K562 (cell line): ENCODE data around the gene GLRX5. TPM values are rescaled to one million over a fixed set of nuclear protein-coding genes. Genes with fewer than 3 reads are reported as not detected.

Experiments
- CBFA2T3 ChIP-seq: fragments of 450-650 bp; IDR thresholded peaks from 2 replicates; pipeline ENCODE4 v1.6.1; 2017
- GTF2E2 ChIP-seq: fragments of 200-800 bp; sonication (Bioruptor generic); IDR thresholded peaks from 2 replicates; pipeline ENCODE4 v1.6.1; 2016; ENCODE audit warnings: missing genetic modification characterization, missing compliant biosample characterization
- KDM5B ChIP-seq: fragments of 200-600 bp; sonication (generic); IDR thresholded peaks from 2 replicates; pipeline ENCODE4 v1.6.1; 2012; ENCODE audit warnings: low read depth, mild to moderate bottlenecking, moderate library complexity, low read length, control low read depth, inconsistent platforms; ENCODE audit not compliant: insufficient replicate concordance
- MAZ ChIP-seq, 2 experiments: fragments of 450-650 bp in 1 of 2; sonication (generic) in 1 of 2; formaldehyde crosslinking; IDR thresholded peaks in 1 of 2; conservative IDR thresholded peaks in 1 of 2; 2 replicates each; pipeline versions ENCODE4 v1.4.0 to v1.5.0; 2020; ENCODE audit warnings: mild to moderate bottlenecking in 1 of 2, missing genetic modification reagents in 1 of 2
- PHF8 ChIP-seq: fragments of 200-600 bp; sonication (generic); IDR thresholded peaks from 2 replicates; pipeline ENCODE4 v1.6.1; 2012; ENCODE audit warnings: mixed run types, mild to moderate bottlenecking, inconsistent platforms, low read length, moderate library complexity, borderline replicate concordance
- RUNX1 ChIP-seq: sonication (generic); IDR thresholded peaks from 2 replicates; pipeline ENCODE4 v1.6.1; 2016; ENCODE audit warnings: antibody characterized with exemption, low read depth
- SMAD4 ChIP-seq: fragments of 250-450 bp; sonication (Bioruptor Pico); conservative IDR thresholded peaks from 2 replicates; pipeline ENCODE4 v1.8.0; 2021; ENCODE audit warnings: inconsistent platforms, mild to moderate bottlenecking, moderate library complexity
- ZBTB7A ChIP-seq: IDR thresholded peaks from 2 replicates; pipeline ENCODE4 v1.6.1; 2011; ENCODE audit warnings: low read depth, mild to moderate bottlenecking, low read length, moderate library complexity, borderline replicate concordance; ENCODE audit not compliant: control insufficient read depth
- polyA plus RNA-seq, 8 experiments: library from polyadenylated mRNA; depleted of rRNA in 4 of 8; stranded (reverse) in 5 of 8; unstranded in 3 of 8; fragments of >200 nt; fragmentation: Nextera tagmentation in 2 of 8; fragmentation: Illumina TruSeq in 1 of 8; extraction: Ambion mirVana in 2 of 8; extraction: Trizol in 1 of 8; gene quantifications; 2 replicates each; pipeline versions ENCODE4 v1.2.1 to v1.2.3, GENCODE V29; 2011 to 2014; ENCODE audit warnings: inconsistent platforms in 1 of 8, missing spikeins in 1 of 8
- total RNA-seq, 7 experiments: library from RNA; depleted of rRNA in 6 of 7; stranded (reverse); fragments of >200 nt in 6 of 7; fragmentation: Illumina TruSeq in 2 of 7; extraction: Trizol in 2 of 7; gene quantifications; 2 replicates each; pipeline versions ENCODE4 v1.2.1 to v1.2.3, GENCODE V29; 2011 to 2021; ENCODE audit warnings: low replicate concordance in 1 of 7
- TF ChIP-seq, protein P1 (sequence below), 2 experiments: fragments of 450-650 bp; IDR thresholded peaks; 2 replicates each; pipeline ENCODE4 v1.6.1; 2016
- TF ChIP-seq, protein P2 (sequence below), 2 experiments: IDR thresholded peaks; 2 replicates each; pipeline ENCODE4 v1.6.1; 2012; ENCODE audit warnings: improper control_type of control experiment in 2 of 2, low read depth in 2 of 2, low read length in 2 of 2, borderline replicate concordance in 1 of 2
- TF ChIP-seq, protein P3 (sequence below): sonication (generic); formaldehyde crosslinking; IDR thresholded peaks from 2 replicates; pipeline ENCODE4 v1.8.1; 2023; ENCODE audit warnings: mild to moderate bottlenecking, missing genetic modification reagents
- TF ChIP-seq, protein P4 (sequence below), 2 experiments: IDR thresholded peaks; 2 replicates each; pipeline ENCODE4 v1.6.1; 2011; ENCODE audit warnings: borderline replicate concordance in 1 of 2, control low read depth in 1 of 2, low read depth in 1 of 2, low read length in 1 of 2, mild to moderate bottlenecking in 1 of 2, mixed read lengths in 1 of 2, moderate library complexity in 1 of 2; ENCODE audit not compliant: insufficient read depth in 1 of 2, insufficient read length in 1 of 2, poor library complexity in 1 of 2, severe bottlenecking in 1 of 2; ENCODE audit errors: extremely low read depth in 1 of 2
- TF ChIP-seq, protein P5 (sequence below): fragments of 200-400 bp; formaldehyde crosslinking; IDR thresholded peaks from 2 replicates; pipeline ENCODE4 v1.6.1; 2017; ENCODE audit warnings: mild to moderate bottlenecking, low read depth, low read length, moderate library complexity

The GLRX5 gene
- total and polyA plus RNA-seq, 9 of the 15 experiments (the other 6 are each of a cell fraction or from before 2014, with no cell fraction given) = 16.7 to 96.8 (median 66.8) TPM

DNA sequence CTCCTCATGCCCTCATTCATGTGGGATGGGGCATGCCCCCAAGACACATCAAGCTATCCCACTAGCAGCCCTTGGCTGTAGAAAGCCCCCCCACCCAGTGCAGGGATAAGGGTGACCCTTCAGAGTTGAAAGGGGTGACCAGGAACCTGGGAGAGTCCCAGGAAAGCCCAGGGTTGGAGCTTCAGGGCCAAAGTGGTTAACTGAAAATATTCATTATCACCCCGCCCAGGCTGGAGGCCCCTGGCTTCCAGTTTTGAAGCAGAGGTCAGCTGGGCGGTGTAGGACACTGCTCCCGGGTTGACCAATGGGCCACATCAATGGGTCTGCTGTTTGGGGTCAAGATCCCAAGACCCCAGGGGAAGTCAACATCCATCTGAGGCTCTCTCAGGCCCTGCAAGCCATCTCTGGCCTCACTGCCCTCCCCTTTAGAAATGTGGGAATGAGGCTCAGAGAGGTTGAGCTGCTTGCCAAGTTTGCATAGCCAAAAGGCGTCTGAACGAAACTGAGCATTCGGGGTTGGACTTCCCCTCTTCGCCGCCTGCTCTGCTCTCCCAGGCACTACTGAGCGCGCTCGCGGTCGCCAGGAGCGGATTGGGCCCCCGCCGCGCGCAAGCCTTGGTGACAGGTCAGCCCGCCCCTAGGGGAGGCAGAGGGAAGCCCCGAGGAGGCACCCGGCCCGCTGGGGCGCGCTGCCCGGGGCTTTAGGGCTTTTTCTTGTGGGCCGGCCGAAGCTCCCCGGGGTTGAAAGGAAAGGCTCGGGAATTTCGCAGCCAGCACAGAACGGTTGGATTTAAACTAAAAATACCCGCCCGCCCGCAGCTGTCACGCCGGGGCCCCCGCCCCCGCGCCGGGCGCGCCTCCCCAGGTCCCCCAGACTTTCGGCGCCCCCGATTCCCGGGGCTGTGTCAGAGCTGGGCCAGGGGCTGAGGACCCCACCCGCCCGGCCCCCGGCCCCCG, 19.0 kb upstream of the GLRX5 start (continued):
- TF ChIP-seq, protein P1, sequence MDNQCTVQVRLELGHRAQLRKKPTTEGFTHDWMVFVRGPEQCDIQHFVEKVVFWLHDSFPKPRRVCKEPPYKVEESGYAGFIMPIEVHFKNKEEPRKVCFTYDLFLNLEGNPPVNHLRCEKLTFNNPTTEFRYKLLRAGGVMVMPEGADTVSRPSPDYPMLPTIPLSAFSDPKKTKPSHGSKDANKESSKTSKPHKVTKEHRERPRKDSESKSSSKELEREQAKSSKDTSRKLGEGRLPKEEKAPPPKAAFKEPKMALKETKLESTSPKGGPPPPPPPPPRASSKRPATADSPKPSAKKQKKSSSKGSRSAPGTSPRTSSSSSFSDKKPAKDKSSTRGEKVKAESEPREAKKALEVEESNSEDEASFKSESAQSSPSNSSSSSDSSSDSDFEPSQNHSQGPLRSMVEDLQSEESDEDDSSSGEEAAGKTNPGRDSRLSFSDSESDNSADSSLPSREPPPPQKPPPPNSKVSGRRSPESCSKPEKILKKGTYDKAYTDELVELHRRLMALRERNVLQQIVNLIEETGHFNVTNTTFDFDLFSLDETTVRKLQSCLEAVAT (IDR thresholded peaks at IDR 0.05) = peak in 1 of 2 experiments; percentile 40; a peak in 1 of 4 replicates
- TF ChIP-seq PHF8 (peak; percentile 11; the same call in 1 of the 2 replicates), ZBTB7A (peak; percentile 57; the same call in 1 of the 2 replicates), SMAD4 (0 out of 2 replicates have a peak, but pooled peaks have one; percentile 12), RUNX1 (no peak), KDM5B (peak; percentile 29), GTF2E2 (tag) (0 out of 2 replicates have a peak, but pooled peaks have one; percentile 22), CBFA2T3 (no peak), MAZ (CRISPR knock-in tag; conservative IDR thresholded peaks at IDR 0.05 in 1 of 2, IDR thresholded peaks at IDR 0.05 in 1 of 2) (peak; percentile 49 to 95)
- TF ChIP-seq, protein P2, sequence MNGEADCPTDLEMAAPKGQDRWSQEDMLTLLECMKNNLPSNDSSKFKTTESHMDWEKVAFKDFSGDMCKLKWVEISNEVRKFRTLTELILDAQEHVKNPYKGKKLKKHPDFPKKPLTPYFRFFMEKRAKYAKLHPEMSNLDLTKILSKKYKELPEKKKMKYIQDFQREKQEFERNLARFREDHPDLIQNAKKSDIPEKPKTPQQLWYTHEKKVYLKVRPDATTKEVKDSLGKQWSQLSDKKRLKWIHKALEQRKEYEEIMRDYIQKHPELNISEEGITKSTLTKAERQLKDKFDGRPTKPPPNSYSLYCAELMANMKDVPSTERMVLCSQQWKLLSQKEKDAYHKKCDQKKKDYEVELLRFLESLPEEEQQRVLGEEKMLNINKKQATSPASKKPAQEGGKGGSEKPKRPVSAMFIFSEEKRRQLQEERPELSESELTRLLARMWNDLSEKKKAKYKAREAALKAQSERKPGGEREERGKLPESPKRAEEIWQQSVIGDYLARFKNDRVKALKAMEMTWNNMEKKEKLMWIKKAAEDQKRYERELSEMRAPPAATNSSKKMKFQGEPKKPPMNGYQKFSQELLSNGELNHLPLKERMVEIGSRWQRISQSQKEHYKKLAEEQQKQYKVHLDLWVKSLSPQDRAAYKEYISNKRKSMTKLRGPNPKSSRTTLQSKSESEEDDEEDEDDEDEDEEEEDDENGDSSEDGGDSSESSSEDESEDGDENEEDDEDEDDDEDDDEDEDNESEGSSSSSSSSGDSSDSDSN (IDR thresholded peaks at IDR 0.05; ENCODE audit: borderline replicate concordance in 1 of 2, low read depth in 2 of 2, low read length in 2 of 2) = peak in 1 of 2 experiments; percentile 62; a peak in 1 of 4 replicates
- TF ChIP-seq, protein P3, sequence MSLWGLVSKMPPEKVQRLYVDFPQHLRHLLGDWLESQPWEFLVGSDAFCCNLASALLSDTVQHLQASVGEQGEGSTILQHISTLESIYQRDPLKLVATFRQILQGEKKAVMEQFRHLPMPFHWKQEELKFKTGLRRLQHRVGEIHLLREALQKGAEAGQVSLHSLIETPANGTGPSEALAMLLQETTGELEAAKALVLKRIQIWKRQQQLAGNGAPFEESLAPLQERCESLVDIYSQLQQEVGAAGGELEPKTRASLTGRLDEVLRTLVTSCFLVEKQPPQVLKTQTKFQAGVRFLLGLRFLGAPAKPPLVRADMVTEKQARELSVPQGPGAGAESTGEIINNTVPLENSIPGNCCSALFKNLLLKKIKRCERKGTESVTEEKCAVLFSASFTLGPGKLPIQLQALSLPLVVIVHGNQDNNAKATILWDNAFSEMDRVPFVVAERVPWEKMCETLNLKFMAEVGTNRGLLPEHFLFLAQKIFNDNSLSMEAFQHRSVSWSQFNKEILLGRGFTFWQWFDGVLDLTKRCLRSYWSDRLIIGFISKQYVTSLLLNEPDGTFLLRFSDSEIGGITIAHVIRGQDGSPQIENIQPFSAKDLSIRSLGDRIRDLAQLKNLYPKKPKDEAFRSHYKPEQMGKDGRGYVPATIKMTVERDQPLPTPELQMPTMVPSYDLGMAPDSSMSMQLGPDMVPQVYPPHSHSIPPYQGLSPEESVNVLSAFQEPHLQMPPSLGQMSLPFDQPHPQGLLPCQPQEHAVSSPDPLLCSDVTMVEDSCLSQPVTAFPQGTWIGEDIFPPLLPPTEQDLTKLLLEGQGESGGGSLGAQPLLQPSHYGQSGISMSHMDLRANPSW (CRISPR knock-in tag) = no peak
- TF ChIP-seq, protein P4, sequence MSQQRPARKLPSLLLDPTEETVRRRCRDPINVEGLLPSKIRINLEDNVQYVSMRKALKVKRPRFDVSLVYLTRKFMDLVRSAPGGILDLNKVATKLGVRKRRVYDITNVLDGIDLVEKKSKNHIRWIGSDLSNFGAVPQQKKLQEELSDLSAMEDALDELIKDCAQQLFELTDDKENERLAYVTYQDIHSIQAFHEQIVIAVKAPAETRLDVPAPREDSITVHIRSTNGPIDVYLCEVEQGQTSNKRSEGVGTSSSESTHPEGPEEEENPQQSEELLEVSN (IDR thresholded peaks at IDR 0.05; ENCODE audit: borderline replicate concordance in 1 of 2, extremely low read depth in 1 of 2, insufficient read depth in 1 of 2, insufficient read length in 1 of 2, low read depth in 1 of 2, low read length in 1 of 2, poor library complexity in 1 of 2, severe bottlenecking in 1 of 2) = peak in 1 of 2 experiments; percentile 84
- TF ChIP-seq, protein P5, sequence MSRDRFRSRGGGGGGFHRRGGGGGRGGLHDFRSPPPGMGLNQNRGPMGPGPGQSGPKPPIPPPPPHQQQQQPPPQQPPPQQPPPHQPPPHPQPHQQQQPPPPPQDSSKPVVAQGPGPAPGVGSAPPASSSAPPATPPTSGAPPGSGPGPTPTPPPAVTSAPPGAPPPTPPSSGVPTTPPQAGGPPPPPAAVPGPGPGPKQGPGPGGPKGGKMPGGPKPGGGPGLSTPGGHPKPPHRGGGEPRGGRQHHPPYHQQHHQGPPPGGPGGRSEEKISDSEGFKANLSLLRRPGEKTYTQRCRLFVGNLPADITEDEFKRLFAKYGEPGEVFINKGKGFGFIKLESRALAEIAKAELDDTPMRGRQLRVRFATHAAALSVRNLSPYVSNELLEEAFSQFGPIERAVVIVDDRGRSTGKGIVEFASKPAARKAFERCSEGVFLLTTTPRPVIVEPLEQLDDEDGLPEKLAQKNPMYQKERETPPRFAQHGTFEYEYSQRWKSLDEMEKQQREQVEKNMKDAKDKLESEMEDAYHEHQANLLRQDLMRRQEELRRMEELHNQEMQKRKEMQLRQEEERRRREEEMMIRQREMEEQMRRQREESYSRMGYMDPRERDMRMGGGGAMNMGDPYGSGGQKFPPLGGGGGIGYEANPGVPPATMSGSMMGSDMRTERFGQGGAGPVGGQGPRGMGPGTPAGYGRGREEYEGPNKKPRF = no peak
